HG02970 (cell line): Measurements from ENCODE around the gene EYS.

Experiments used
- ATAC-seq: cut with Tn5 transposase; IDR thresholded peaks from one replicate; pipeline ENCODE4 v1.9.1; 2021; ENCODE audit warnings: mild to moderate bottlenecking, moderate library complexity, moderate number of reproducible peaks; ENCODE audit not compliant: unreplicated experiment, low FRiP score

EYS gene

GRCh38 chr6:64224819-64225218 is 1482.2 kb downstream of the EYS start:
- no peak for ATAC-seq

- no peak for ATAC-seq
Observed at GRCh38 chr6:64221776-64222175, 1485.2 kb downstream of the EYS start.

GRCh38 chr6:64220801-64221200 is 1486.2 kb downstream of the EYS start:
- ATAC-seq, result no peak

- ATAC-seq, result no peak
Observed at GRCh38 chr6:64217721-64218620, 1489.1 kb downstream of the EYS start.

- no peak for ATAC-seq
Observed at GRCh38 chr6:64214373-64214772, 1492.7 kb downstream of the EYS start.

GRCh38 chr6:64213697-64214096 is 1493.3 kb downstream of the EYS start:
- no peak for ATAC-seq

- ATAC-seq, result no peak
Observed at GRCh38 chr6:64197246-64197645, 1509.8 kb downstream of the EYS start.

GRCh38 chr6:64186592-64186991 is 1520.4 kb downstream of the EYS start:
- ATAC-seq, result no peak

GRCh38 chr6:64185621-64186020 is 1521.4 kb downstream of the EYS start:
- ATAC-seq, result no peak

- ATAC-seq, result no peak
Observed at GRCh38 chr6:64175296-64175695, 1531.7 kb downstream of the EYS start.

GRCh38 chr6:64170316-64170715 is 1536.7 kb downstream of the EYS start:
- ATAC-seq, result no peak

GRCh38 chr6:64160486-64160885 is 1546.5 kb downstream of the EYS start:
- no peak for ATAC-seq

GRCh38 chr6:64155063-64155462 is 1552.0 kb downstream of the EYS start:
- no peak for ATAC-seq

- no peak for ATAC-seq
Observed at GRCh38 chr6:64146876-64147275, 1560.2 kb downstream of the EYS start.

- no peak for ATAC-seq
Observed at GRCh38 chr6:64146094-64146493, 1560.9 kb downstream of the EYS start.

- ATAC-seq, result no peak
Observed at GRCh38 chr6:64145658-64146057, 1561.4 kb downstream of the EYS start.

- no peak for ATAC-seq
Observed at GRCh38 chr6:64143101-64143500, 1563.9 kb downstream of the EYS start.

- no peak for ATAC-seq
Observed at GRCh38 chr6:64141680-64142079, 1565.3 kb downstream of the EYS start.

- ATAC-seq, result no peak
Observed at GRCh38 chr6:64128301-64129024, 1578.6 kb downstream of the EYS start.

GRCh38 chr6:64123761-64124633 is 1583.0 kb downstream of the EYS start:
- ATAC-seq, result no peak
